Bronchial epithelial cell (primary cell): ENCODE measurements around the gene DAAM2. TPM values are rescaled to one million over a fixed set of nuclear protein-coding genes. Genes with fewer than 3 reads are reported as not detected.
A peak's percentile ranks its signal among the peaks of the same experiment; 100 is the strongest.

ENCODE experiments used
- DNase-seq: peaks from one replicate; pipeline ENCODE4 v3.0.0-alpha.2; 2010; ENCODE audit warnings: low read depth
- FAIRE-seq: peaks from 2 replicates; lab custom pipeline; 2011; peaks lifted over from hg19 to GRCh38; lab: Jason Lieb, UNC
- H3K27me3 ChIP-seq: 2 replicates; pipeline ENCODE4 v1.5.1; 2011; ENCODE audit warnings: low read length; ENCODE audit not compliant: control insufficient read depth, insufficient read depth
- H3K36me3 ChIP-seq: 2 replicates; pipeline ENCODE4 v1.5.1; 2011; ENCODE audit warnings: low read length; ENCODE audit not compliant: control insufficient read depth, insufficient read depth
- H3K4me3 ChIP-seq: 2 replicates; pipeline ENCODE4 v1.5.1; 2011; ENCODE audit warnings: mild to moderate bottlenecking, low read depth, low read length, control low read depth
- CTCF ChIP-seq: IDR thresholded peaks from 2 replicates; pipeline ENCODE4 v1.5.1; 2011; ENCODE audit warnings: mild to moderate bottlenecking, moderate library complexity, low read length, control low read depth, inconsistent platforms; ENCODE audit not compliant: insufficient read depth, severe bottlenecking
- total RNA-seq: library from RNA; depleted of rRNA; stranded (reverse); fragments of >200 nt; gene quantifications from 2 replicates; pipeline ENCODE4 v1.2.1, GENCODE V29; 2014

The DAAM2 gene
- total RNA-seq, 1 donor from 2014 or later = under 0.01 TPM

DNA sequence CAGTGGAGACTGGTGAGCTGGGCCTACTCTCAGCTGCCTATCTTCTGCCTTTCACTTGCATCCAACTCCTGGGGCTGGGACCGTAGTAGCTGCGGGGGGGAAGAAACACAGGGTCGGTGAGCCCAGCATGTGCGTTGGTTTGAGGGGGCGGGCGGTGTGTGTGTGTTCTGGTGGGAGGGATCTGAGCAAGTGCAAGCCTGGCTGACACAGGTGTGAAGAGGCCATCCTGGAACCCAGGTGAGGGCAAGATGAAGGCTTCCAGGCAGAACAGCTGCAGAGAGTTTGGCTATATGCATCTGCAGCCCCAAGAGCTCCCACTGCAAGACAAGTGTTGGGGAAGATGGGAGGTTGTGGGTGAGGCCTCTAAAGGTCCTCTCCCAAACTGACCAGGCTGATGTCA, 111.5 kb downstream of the DAAM2 start:
- FAIRE-seq (no peak), DNase-seq (no peak)
- H3K36me3 ChIP-seq = no peaks in the 10 kb centered on the region
- peaks cover 2% of the 10 kb centered on the region for H3K27me3 ChIP-seq
- no peak overlapping the region for H3K4me3 ChIP-seq
- TF ChIP-seq CTCF = no peak

DNA sequence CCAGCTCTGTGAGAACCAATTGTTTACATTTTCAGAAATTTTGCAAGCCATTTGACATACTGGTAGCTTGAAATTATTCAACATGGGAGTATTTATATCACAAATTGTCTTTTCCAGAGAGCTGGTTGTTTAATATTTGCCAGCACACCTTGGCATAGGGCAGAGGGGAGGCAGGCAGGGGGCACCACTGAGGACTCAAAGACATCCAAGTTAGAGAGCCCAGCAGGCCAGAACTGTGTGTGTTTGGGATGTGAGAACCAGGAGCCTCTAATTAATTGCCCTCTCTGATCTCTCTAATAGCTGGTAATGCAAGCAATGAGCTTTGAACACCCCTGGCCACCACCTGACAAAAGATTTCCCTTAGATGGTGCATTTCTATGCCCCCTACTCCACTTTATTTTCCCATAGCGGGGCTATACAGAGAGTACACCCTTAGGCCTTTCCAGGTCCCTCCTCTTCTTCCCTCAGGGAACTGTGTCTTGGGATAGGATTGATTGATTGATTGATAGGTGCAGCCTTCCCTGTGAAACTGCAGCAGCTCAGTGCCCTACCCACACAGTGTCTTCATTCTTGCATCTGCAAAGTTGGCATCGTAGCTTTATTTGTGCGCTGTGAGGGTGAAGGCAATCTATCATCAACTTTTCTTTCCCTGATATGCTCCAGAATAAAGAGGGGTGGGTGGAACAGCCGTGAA, 112.9 kb downstream of the DAAM2 start:
- DNase-seq (no peak), FAIRE-seq (no peak)
- TF ChIP-seq CTCF = no peak
- no peak overlapping the region for H3K4me3 ChIP-seq
- H3K27me3 ChIP-seq = no peaks in the 10 kb centered on the region
- H3K36me3 ChIP-seq = no peaks in the 10 kb centered on the region

DNA sequence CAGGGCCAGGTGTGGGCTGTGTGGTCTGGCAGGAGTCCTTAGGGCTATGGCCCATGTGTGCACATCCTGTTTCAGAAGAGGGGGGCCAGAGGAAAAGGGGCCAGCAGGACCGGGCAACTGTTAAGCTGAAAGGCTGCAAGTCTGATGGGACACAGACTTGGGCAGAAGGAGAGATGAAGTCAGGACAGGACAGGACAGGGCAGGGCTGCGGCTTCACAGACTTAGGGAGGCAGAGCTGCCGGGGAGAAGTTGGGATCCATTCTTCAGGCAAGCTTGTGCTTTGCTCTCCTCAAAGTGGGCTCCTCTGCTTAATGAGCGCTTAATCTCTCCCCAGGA, 113.4 kb downstream of the DAAM2 start:
- no peaks in the 10 kb centered on the region for H3K36me3 ChIP-seq
- no peaks in the 10 kb centered on the region for H3K27me3 ChIP-seq
- FAIRE-seq (no peak), DNase-seq (no peak)
- H3K4me3 ChIP-seq = no peak overlapping the region
- no peak for TF ChIP-seq CTCF

DNA sequence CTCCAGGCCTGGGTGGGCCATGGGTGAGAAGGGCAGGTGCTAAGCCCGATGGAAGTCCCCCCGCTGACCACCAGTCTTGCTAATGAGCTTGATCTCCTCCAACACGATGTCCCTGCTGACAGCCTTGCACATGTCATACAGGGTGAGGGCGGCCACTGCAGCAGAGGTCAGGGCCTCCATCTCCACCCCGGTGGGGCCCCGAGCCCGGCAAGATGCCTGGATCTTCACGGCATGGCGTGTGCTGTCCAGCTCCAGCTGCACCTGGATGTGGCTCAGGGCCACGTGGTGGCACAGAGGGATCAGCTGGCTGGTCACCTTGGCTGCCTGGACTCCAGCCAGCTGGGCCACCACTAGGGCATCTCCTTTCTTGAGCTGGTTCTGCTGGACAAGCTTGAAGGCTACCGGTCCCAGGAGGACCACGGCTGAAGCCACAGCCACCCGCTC, 114.2 kb downstream of the DAAM2 start:
- Histone ChIP-seq H3K4me3 (no peak overlapping the region), H3K27me3 (no peaks in the 10 kb centered on the region), H3K36me3 (no peaks in the 10 kb centered on the region)
- FAIRE-seq = peak; percentile 77
- no peak for TF ChIP-seq CTCF
- no peak for DNase-seq

DNA sequence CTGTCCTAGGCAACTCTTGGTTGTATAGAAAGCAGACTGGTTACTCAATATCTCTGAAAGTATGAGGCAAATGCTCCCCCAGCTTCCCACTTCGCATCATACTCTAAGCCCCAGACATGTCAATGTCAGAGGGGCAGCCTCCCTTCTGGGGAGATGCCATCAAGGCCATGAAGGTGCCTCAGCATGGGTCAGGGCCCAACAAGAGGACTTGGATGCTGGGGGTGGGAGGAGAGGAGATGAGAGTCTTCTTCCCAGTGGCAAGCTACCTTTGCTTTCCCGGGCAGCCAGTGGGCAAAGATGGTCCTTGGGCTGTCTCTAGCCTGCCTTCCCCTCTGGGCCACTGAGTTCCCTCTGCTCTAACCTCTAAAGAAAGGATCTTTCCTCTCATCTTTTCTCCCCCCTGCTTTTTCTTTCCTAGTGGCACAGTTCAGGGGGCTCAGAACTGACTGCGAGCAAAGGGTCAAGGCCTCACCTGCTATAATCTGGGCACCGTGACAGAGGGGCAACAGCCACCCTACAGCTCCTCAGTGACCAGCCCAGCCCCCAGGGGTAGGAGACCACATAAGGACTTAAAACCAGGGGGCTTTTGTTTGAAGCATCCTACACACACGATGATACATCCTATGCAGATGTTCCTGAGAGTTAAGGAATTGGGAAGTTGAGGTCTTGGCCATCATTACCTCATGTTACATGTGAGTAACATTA, 115.8 kb downstream of the DAAM2 start:
- Histone ChIP-seq H3K27me3 (no peaks in the 10 kb centered on the region), H3K36me3 (peaks cover 3% of the 10 kb centered on the region), H3K4me3 (no peak overlapping the region)
- FAIRE-seq (no peak), DNase-seq (no peak)
- TF ChIP-seq CTCF = no peak
